ENCODE data around the gene PAN3. TPM values are rescaled to one million over a fixed set of nuclear protein-coding genes. Genes with fewer than 3 reads are reported as not detected.
A peak's percentile ranks its signal among the peaks of the same experiment; 100 is the strongest.

The PAN3 gene
- total RNA-seq, 1 donor from 2014 or later: 18.7 TPM

- Mint-ChIP-seq H3K4me3 (ENCODE audit: unreplicated experiment) (no peak overlapping the region), H3K27me3 (ENCODE audit: low read depth) (no peaks in the 10 kb centered on the region), H3K9me3 (ENCODE audit: low read depth) (no peaks in the 10 kb centered on the region), H3K36me3 (ENCODE audit: low read depth) (peaks cover 4% of the 10 kb centered on the region), H3K27ac (ENCODE audit: unreplicated experiment) (no peak overlapping the region), H3K4me1 (ENCODE audit: low read depth) (no peaks in the 10 kb centered on the region)
- TF ChIP-seq CTCF (IDR thresholded peaks at IDR 0.05): no peak
- no peak for DNase-seq (ENCODE audit: low spot score)
Measured at GRCh38 chr13:28231642-28232041, 93.3 kb downstream of the PAN3 start.

GRCh38 chr13:28237944-28238343 lies 99.6 kb downstream of the PAN3 start:
- TF ChIP-seq CTCF (IDR thresholded peaks at IDR 0.05): no peak

GRCh38 chr13:28239374-28239773 lies 101.0 kb downstream of the PAN3 start:
- H3K4me3 Mint-ChIP-seq (ENCODE audit: unreplicated experiment): no peak overlapping the region
- H3K27ac Mint-ChIP-seq (ENCODE audit: unreplicated experiment): peak overlapping the region; percentile 22
- H3K36me3 Mint-ChIP-seq (ENCODE audit: low read depth): peaks cover 7% of the 10 kb centered on the region
- TF ChIP-seq CTCF (IDR thresholded peaks at IDR 0.05): no peak
- H3K27me3 Mint-ChIP-seq (ENCODE audit: low read depth): no peaks in the 10 kb centered on the region
- no peak for DNase-seq (ENCODE audit: low spot score)
- H3K9me3 Mint-ChIP-seq (ENCODE audit: low read depth): no peaks in the 10 kb centered on the region
- peaks cover 6% of the 10 kb centered on the region for H3K4me1 Mint-ChIP-seq (ENCODE audit: low read depth)

More at GRCh38 chr13:28237944-28238343, 99.6 kb downstream of the PAN3 start:
- Mint-ChIP-seq H3K4me3 (ENCODE audit: unreplicated experiment) (no peak overlapping the region), H3K36me3 (ENCODE audit: low read depth) (peaks cover 5% of the 10 kb centered on the region), H3K4me1 (ENCODE audit: low read depth) (peaks cover 6% of the 10 kb centered on the region), H3K9me3 (ENCODE audit: low read depth) (no peaks in the 10 kb centered on the region), H3K27ac (ENCODE audit: unreplicated experiment) (no peak overlapping the region), H3K27me3 (ENCODE audit: low read depth) (no peaks in the 10 kb centered on the region)
- no peak for DNase-seq (ENCODE audit: low spot score)

DNA sequence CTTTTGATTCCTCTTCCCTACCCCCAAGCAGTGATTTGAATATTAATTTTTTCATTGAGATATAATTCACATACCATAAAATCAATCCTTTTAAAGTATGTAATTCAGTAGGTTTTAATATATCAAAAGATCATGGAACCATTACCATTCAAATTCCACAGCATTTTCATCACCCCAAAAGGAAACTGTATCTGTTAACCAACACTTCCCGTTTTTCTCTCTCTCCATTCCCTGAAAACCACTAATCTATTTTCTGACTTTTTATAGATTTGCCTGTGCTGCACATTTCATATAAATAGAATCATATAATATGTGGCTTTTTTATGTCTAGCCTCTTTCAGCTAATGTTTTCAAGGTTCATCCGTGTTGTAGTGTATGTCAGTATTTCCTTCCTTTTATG lies 107.1 kb downstream of the PAN3 start:
- no peak overlapping the region for H3K4me3 Mint-ChIP-seq (ENCODE audit: unreplicated experiment)
- H3K9me3 Mint-ChIP-seq (ENCODE audit: low read depth): peaks cover 9% of the 10 kb centered on the region
- no peak for DNase-seq (ENCODE audit: low spot score)
- H3K4me1 Mint-ChIP-seq (ENCODE audit: low read depth): no peaks in the 10 kb centered on the region
- H3K36me3 Mint-ChIP-seq (ENCODE audit: low read depth): peaks cover 16% of the 10 kb centered on the region
- H3K27me3 Mint-ChIP-seq (ENCODE audit: low read depth): no peaks in the 10 kb centered on the region
- H3K27ac Mint-ChIP-seq (ENCODE audit: unreplicated experiment): no peak overlapping the region
- TF ChIP-seq CTCF (IDR thresholded peaks at IDR 0.05): no peak

DNA sequence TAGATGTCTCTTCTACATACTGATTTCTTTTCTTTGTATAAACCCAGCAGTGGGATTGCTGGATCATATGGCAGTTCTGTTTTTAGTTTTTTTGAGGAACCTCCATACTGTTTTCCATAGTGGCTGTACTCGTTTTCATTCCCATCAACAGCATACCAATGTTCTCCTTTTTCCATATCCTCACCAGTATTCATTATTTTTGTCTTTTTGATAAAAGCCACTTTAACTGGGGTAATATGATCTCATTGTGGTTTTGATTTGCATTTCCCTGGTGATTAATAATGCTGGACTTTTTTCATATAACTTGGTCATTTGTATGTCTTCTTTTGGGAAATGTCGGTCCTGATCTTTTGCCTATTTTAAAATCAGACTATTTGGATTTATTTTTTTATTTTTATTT lies 108.5 kb downstream of the PAN3 start:
- H3K27me3 Mint-ChIP-seq (ENCODE audit: low read depth): no peaks in the 10 kb centered on the region
- H3K36me3 Mint-ChIP-seq (ENCODE audit: low read depth): peaks cover 14% of the 10 kb centered on the region
- peaks cover 9% of the 10 kb centered on the region for H3K9me3 Mint-ChIP-seq (ENCODE audit: low read depth)
- TF ChIP-seq CTCF (IDR thresholded peaks at IDR 0.05): no peak
- no peak overlapping the region for H3K4me3 Mint-ChIP-seq (ENCODE audit: unreplicated experiment)
- H3K4me1 Mint-ChIP-seq (ENCODE audit: low read depth): no peaks in the 10 kb centered on the region
- H3K27ac Mint-ChIP-seq (ENCODE audit: unreplicated experiment): no peak overlapping the region
- no peak for DNase-seq (ENCODE audit: low spot score)

Measured in chondrocyte (in vitro differentiated cells).